Lower lobe of right lung (tissue), 2 donors: ENCODE data around the gene SLC25A6. TPM values are rescaled to one million over a fixed set of nuclear protein-coding genes. Genes with fewer than 3 reads are reported as not detected.
"Not testable (repeated sequence)": the region's sequence is repeated elsewhere in the genome, so short reads cannot be mapped to it uniquely, and the experiment has no call there.

Experiments used
- ATAC-seq, 2 donors: fragments of 200-7000 bp; cut with Tn5 transposase; one replicate each; pipeline ENCODE4 v1.9.1; 2020 to 2022; ENCODE audit warnings: mild to moderate bottlenecking in 2 of 2, moderate library complexity in 2 of 2
- DNase-seq: peaks from one replicate; pipeline ENCODE4 v3.0.0-alpha.2; 2020
- H3K27ac ChIP-seq: fragments of 200-600 bp; one replicate; pipeline ENCODE4 v1.8.0; 2022
- H3K27me3 ChIP-seq: fragments of 200-600 bp; one replicate; pipeline ENCODE4 v1.8.0; 2022; ENCODE audit warnings: low read depth
- H3K36me3 ChIP-seq: fragments of 200-600 bp; one replicate; pipeline ENCODE4 v1.8.0; 2022; ENCODE audit warnings: mild to moderate bottlenecking
- H3K4me1 ChIP-seq: fragments of 200-600 bp; one replicate; pipeline ENCODE4 v1.8.0; 2022
- H3K4me3 ChIP-seq: fragments of 200-600 bp; one replicate; pipeline ENCODE4 v1.8.0; 2022; ENCODE audit warnings: mild to moderate bottlenecking
- H3K9me3 ChIP-seq: fragments of 200-600 bp; one replicate; pipeline ENCODE4 v1.8.0; 2022
- CTCF ChIP-seq: fragments of 200-600 bp; IDR thresholded peaks from one replicate; pipeline ENCODE4 v1.8.0; 2022; ENCODE audit warnings: antibody characterized with exemption, mild to moderate bottlenecking
- intact Hi-C: fragments of 100-400 bp; cut with DNase I; formaldehyde crosslinking; loops from one replicate; pipeline ENCODE4 v1.11.0; 2022
- total RNA-seq: library from RNA; stranded (reverse); fragmentation: NEBNext Ultra II Directional; extraction: Animal tissue kit (Norgen Biotek cat#: 25700); gene quantifications from one replicate; pipeline ENCODE4 v1.2.1, GENCODE V29; 2021
- donor health status: DM: no; HTN: yes; CAD: no; lungs with severe emphysema.

SLC25A6 gene
- total RNA-seq, 1 donor from 2014 or later: 335 TPM

DNA sequence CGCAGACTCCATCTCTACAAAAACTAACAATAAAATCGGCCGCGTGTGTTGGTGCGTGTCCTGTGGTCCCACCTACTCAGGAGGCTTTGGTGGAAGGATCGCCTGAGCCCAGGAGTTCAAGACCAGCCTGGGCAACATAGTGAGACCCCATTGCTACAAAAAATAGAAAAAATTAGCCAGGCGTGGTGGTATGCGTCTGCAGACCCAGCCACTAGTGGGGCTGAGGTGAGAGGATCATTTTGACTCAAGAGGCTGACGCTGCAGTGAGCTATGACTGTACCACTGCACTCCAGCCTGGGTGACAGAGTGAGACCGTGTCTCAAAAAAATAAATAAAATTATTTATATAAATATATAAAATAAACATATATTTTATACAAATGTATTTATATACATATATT, 38.5 kb upstream of the SLC25A6 start:
- ATAC-seq (no peak), DNase-seq (no peak)
- TF ChIP-seq CTCF: no peak
- Histone ChIP-seq H3K27ac (no peak overlapping the region), H3K4me1 (no peaks in the 10 kb centered on the region), H3K27me3 (no peaks in the 10 kb centered on the region), H3K36me3 (peaks cover 46% of the 10 kb centered on the region), H3K4me3 (no peak overlapping the region), H3K9me3 (no peaks in the 10 kb centered on the region)
- intact Hi-C loops: no loop called here

GRCh38 chrX:1427756-1428155, 35.8 kb upstream of the SLC25A6 start:
- H3K36me3 ChIP-seq: peaks cover 46% of the 10 kb centered on the region
- H3K4me1 ChIP-seq: no peaks in the 10 kb centered on the region
- H3K4me3 ChIP-seq: no peak overlapping the region
- peaks cover 2% of the 10 kb centered on the region for H3K9me3 ChIP-seq
- intact Hi-C loops: no loop called here
- DNase-seq (peak; percentile 43), ATAC-seq (peak in 1 of 2 donors; percentile 16)
- no peaks in the 10 kb centered on the region for H3K27me3 ChIP-seq
- no peak overlapping the region for H3K27ac ChIP-seq
- TF ChIP-seq CTCF: no peak

DNA sequence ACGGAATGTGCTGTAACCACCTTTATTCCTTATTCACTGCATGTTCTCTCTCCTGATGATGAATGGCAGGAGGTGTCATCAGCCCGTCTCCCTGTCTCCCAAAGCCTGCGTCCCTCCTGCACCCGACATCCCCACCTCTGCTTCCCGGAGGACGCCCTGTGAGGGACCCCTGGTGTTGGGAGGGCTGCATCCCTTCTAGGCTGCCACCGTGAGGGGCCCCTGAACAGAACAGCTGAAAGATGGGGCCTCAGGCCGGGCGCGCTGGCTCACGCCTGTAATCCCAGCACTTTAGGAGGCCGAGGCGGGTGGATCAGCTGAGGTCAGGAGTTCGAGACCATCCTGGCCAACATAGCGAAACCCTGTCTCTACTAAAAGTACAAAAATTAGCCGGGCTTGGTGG, 34.4 kb upstream of the SLC25A6 start:
- Histone ChIP-seq H3K9me3 (peaks cover 14% of the 10 kb centered on the region), H3K36me3 (peaks cover 54% of the 10 kb centered on the region)
- DNase-seq: peak; percentile 24
- H3K4me3 ChIP-seq, H3K27me3 ChIP-seq, intact Hi-C loops, ATAC-seq, H3K27ac ChIP-seq, H3K4me1 ChIP-seq: not testable (repeated sequence)

DNA sequence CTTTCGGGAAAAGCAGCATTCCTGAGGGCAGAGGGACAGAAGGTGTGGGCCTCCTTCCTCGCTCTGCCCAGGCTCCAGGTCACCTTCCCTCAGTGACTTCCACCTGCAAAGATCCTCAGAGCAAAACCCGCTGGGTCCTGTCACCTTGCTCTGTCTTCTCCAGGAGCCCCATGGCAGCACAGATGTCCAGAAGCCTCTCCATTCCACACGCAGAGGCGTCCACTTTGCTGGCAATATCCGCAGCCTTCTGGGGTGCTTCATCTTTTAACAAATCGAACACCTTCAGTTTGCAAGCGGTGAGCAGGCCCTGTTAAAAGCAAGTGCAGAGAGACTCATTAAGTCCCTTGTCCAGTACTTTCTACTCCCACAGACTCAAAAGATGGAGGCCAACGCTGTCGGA, 33.5 kb upstream of the SLC25A6 start:
- no peak for TF ChIP-seq CTCF
- peak; percentile 22 for DNase-seq

DNA sequence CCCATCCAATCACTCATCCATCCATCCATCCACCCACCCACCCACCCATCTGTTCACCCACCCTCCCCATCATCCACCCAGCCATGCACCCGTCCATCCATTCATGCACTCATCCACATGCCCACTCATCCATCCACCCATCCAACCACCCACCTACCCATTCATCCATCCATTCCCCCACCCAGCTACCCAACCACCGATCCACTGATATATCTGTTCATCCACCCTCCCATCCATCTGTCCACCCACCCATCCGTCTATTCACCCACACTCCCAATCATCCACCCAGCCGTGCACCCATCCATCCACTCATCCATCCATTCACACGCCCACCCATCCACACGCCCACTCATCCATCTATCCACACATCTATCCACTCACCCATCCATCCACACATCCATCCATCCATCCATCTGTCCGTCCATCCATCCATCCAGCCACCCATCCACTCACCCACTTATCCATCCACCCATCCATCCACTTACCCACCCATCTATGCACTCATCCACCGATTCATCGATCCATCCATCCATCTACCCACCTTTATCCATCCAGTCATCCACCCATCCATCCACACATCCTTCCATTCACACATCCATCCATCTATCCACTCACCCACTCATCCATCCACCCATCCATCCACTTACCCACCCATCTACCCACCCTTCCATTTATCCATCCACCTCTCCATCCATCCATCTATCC, 32.4 kb upstream of the SLC25A6 start:
- DNase-seq (peak; percentile 21), ATAC-seq (no peak)
- intact Hi-C loops: no loop called here
- H3K4me1 ChIP-seq: no peaks in the 10 kb centered on the region
- H3K27ac ChIP-seq: no peak overlapping the region
- H3K36me3 ChIP-seq: peaks cover 50% of the 10 kb centered on the region
- peaks cover 14% of the 10 kb centered on the region for H3K9me3 ChIP-seq
- TF ChIP-seq CTCF: no peak
- H3K4me3 ChIP-seq: no peak overlapping the region
- no peaks in the 10 kb centered on the region for H3K27me3 ChIP-seq

More for the DNA sequence above, 33.5 kb upstream of the SLC25A6 start:
- ATAC-seq: no peak
- H3K27ac ChIP-seq: no peak overlapping the region
- intact Hi-C loops: no loop called here
- H3K27me3 ChIP-seq: no peaks in the 10 kb centered on the region
- no peaks in the 10 kb centered on the region for H3K4me1 ChIP-seq
- H3K36me3 ChIP-seq: peaks cover 56% of the 10 kb centered on the region
- peaks cover 14% of the 10 kb centered on the region for H3K9me3 ChIP-seq
- no peak overlapping the region for H3K4me3 ChIP-seq

DNA sequence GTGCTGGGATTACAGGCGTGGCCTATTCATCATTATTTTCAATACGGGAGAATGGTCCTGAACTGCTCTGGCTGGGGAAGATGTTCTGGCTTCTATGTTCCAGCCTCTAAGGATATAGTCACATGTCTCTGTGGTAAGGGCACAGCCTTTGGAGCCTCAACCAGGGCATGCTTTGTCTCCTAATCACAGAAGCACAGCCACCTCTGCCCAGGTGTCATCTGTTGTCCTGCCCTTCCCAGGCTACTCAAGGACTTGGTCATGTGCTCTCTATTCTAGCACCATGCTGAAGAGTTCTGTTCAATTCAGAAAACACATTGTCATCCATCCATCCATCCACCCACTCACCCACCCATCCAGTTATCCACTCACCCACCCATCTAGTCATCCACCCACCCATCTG, 31.3 kb upstream of the SLC25A6 start:
- Histone ChIP-seq H3K9me3 (peaks cover 19% of the 10 kb centered on the region), H3K27me3 (no peaks in the 10 kb centered on the region), H3K4me3 (no peak overlapping the region), H3K36me3 (peaks cover 61% of the 10 kb centered on the region), H3K4me1 (no peaks in the 10 kb centered on the region), H3K27ac (no peak overlapping the region)
- peak; percentile 1 for DNase-seq
- TF ChIP-seq CTCF: no peak
- ATAC-seq: no peak
- intact Hi-C loops: no loop called here
